HL-60 (cell line): ENCODE data around the gene NECTIN2.

ENCODE experiments used
- DNase-seq, 2 experiments: peaks; one replicate each; pipeline ENCODE4 v3.0.0-alpha.2; 2010 to 2020; ENCODE audit warnings: low read depth in 1 of 2, low spot score in 1 of 2
- H3K27ac ChIP-seq: fragments of 250-450 bp; sonication (Bioruptor Pico); replicated peaks from 2 replicates; pipeline ENCODE4 v1.5.1; 2020; ENCODE audit warnings: mild to moderate bottlenecking, moderate library complexity
- H3K27me3 ChIP-seq: fragments of 250-450 bp; sonication (Bioruptor Pico); 2 replicates; pipeline ENCODE4 v1.5.1; 2021; ENCODE audit warnings: mild to moderate bottlenecking, moderate library complexity; ENCODE audit not compliant: insufficient read depth, poor library complexity, severe bottlenecking
- H3K4me3 ChIP-seq: replicated peaks from 2 replicates; pipeline ENCODE4 v1.5.1; 2011; ENCODE audit warnings: mild to moderate bottlenecking, control low read depth, low read length; ENCODE audit not compliant: insufficient read depth
- GABPA ChIP-seq: IDR thresholded peaks from 2 replicates; pipeline ENCODE4 v1.6.1; 2012; ENCODE audit warnings: low read depth
- POLR2AphosphoS5 ChIP-seq: IDR thresholded peaks from 2 replicates; pipeline ENCODE4 v1.6.1; 2012; ENCODE audit warnings: low read depth
- SPI1 ChIP-seq: IDR thresholded peaks from 2 replicates; pipeline ENCODE4 v1.6.1; 2012; ENCODE audit warnings: low read depth, mild to moderate bottlenecking, borderline replicate concordance
- TF ChIP-seq, protein P1 (sequence below): IDR thresholded peaks from 2 replicates; pipeline ENCODE4 v1.6.1; 2012; ENCODE audit warnings: low read depth; ENCODE audit not compliant: insufficient replicate concordance
- TF ChIP-seq, protein P2 (sequence below): IDR thresholded peaks from one replicate; pipeline ENCODE4 v1.5.1; 2011; ENCODE audit warnings: low read length, control low read depth, inconsistent platforms; ENCODE audit not compliant: insufficient read depth

The NECTIN2 gene

DNA sequence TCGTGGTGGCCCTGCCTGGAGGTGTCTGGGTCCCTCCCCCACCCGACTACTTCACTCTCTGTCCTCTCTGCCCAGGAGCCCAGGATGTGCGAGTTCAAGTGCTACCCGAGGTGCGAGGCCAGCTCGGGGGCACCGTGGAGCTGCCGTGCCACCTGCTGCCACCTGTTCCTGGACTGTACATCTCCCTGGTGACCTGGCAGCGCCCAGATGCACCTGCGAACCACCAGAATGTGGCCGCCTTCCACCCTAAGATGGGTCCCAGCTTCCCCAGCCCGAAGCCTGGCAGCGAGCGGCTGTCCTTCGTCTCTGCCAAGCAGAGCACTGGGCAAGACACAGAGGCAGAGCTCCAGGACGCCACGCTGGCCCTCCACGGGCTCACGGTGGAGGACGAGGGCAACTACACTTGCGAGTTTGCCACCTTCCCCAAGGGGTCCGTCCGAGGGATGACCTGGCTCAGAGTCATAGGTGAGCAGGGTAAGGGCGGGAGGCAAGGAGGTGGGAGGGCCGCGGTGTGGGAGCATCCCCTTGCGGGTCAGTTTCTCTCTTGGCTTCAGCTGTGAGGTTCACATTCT, 19.2 kb downstream of the NECTIN2 start:
- H3K4me3 ChIP-seq = no peak overlapping the region
- TF ChIP-seq GABPA = no peak
- TF ChIP-seq, protein P1, sequence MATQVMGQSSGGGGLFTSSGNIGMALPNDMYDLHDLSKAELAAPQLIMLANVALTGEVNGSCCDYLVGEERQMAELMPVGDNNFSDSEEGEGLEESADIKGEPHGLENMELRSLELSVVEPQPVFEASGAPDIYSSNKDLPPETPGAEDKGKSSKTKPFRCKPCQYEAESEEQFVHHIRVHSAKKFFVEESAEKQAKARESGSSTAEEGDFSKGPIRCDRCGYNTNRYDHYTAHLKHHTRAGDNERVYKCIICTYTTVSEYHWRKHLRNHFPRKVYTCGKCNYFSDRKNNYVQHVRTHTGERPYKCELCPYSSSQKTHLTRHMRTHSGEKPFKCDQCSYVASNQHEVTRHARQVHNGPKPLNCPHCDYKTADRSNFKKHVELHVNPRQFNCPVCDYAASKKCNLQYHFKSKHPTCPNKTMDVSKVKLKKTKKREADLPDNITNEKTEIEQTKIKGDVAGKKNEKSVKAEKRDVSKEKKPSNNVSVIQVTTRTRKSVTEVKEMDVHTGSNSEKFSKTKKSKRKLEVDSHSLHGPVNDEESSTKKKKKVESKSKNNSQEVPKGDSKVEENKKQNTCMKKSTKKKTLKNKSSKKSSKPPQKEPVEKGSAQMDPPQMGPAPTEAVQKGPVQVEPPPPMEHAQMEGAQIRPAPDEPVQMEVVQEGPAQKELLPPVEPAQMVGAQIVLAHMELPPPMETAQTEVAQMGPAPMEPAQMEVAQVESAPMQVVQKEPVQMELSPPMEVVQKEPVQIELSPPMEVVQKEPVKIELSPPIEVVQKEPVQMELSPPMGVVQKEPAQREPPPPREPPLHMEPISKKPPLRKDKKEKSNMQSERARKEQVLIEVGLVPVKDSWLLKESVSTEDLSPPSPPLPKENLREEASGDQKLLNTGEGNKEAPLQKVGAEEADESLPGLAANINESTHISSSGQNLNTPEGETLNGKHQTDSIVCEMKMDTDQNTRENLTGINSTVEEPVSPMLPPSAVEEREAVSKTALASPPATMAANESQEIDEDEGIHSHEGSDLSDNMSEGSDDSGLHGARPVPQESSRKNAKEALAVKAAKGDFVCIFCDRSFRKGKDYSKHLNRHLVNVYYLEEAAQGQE = no peak
- TF ChIP-seq, protein P2, sequence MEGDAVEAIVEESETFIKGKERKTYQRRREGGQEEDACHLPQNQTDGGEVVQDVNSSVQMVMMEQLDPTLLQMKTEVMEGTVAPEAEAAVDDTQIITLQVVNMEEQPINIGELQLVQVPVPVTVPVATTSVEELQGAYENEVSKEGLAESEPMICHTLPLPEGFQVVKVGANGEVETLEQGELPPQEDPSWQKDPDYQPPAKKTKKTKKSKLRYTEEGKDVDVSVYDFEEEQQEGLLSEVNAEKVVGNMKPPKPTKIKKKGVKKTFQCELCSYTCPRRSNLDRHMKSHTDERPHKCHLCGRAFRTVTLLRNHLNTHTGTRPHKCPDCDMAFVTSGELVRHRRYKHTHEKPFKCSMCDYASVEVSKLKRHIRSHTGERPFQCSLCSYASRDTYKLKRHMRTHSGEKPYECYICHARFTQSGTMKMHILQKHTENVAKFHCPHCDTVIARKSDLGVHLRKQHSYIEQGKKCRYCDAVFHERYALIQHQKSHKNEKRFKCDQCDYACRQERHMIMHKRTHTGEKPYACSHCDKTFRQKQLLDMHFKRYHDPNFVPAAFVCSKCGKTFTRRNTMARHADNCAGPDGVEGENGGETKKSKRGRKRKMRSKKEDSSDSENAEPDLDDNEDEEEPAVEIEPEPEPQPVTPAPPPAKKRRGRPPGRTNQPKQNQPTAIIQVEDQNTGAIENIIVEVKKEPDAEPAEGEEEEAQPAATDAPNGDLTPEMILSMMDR = no peak
- no peak for TF ChIP-seq SPI1
- TF ChIP-seq POLR2AphosphoS5 = no peak
- no peak overlapping the region for H3K27ac ChIP-seq
- no peaks in the 10 kb centered on the region for H3K27me3 ChIP-seq
- DNase-seq = no peak

DNA sequence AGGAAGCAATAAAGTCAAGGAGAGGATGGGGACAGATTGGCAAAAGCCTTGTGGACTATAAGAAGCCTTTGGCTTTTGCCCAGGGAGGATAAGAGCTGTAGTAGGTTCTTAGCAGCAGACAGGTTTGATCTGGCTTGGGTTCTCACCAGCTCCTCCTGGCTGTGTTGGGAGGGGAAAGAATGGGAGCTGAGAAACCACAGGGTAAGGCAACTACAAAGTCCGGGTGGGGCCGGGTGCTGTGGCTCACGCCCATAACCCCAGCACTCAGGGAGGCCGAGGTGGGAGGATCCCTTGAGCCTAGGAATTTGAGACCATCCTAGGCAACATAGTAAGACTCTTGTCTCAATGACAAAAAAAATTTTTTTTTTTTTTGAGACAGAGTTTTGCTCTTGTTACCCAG, 20.6 kb downstream of the NECTIN2 start:
- H3K27me3 ChIP-seq = no peaks in the 10 kb centered on the region
- TF ChIP-seq, protein P2 = no peak
- TF ChIP-seq POLR2AphosphoS5 = no peak
- TF ChIP-seq SPI1 = no peak
- TF ChIP-seq, protein P1 = no peak
- no peak for TF ChIP-seq GABPA
- no peak for DNase-seq
- no peak overlapping the region for H3K27ac ChIP-seq
- no peak overlapping the region for H3K4me3 ChIP-seq

DNA sequence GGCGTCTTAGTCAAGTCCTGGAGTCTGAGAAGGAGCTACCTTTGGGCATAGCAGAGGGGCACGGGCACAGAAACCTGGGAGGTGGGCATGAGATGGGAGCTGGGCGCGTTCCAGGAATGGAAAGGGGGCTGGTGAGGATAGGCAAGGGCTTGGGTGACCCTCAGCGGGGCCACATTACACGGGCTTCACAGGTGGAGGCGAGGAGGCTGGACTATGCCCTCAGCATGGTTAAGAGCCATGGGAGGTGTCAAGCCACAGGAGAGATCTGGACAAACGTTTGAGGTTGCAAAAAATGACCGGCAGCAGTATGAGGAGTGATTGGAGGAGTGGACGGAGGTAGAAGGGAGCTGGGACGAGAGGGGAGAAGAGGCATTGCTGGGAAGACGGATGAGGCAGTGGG, 21.5 kb downstream of the NECTIN2 start:
- no peak overlapping the region for H3K27ac ChIP-seq
- no peak overlapping the region for H3K4me3 ChIP-seq
- H3K27me3 ChIP-seq = no peaks in the 10 kb centered on the region
- no peak for DNase-seq
- TF ChIP-seq SPI1 (no peak), GABPA (no peak), POLR2AphosphoS5 (no peak)
- TF ChIP-seq, protein P2 = no peak
- TF ChIP-seq, protein P1 = no peak
